Activated CD4-positive, alpha-beta T cell treated with anti-CD3 and anti-CD28 coated beads, Interleukin-2, amount 50 U/mL, for 1 hour (primary cell): ENCODE data around the gene CFD.
"Not testable (repeated sequence)": the region's sequence is repeated elsewhere in the genome, so short reads cannot be mapped to it uniquely, and the experiment has no call there.

Experiments used
- DNase-seq: peaks from one replicate; pipeline ENCODE4 v3.0.0-alpha.2; 2020

Gene CFD

GRCh38 chr19:873561-874041, 14.1 kb downstream of the CFD start:
- no peak for DNase-seq

- DNase-seq, result no peak
These were observed 15.9 kb downstream of the CFD start for GRCh38 chr19:875265-875879.

GRCh38 chr19:876089-876488, 16.6 kb downstream of the CFD start:
- no peak for DNase-seq

- DNase-seq, result no peak
These were observed 17.4 kb downstream of the CFD start for GRCh38 chr19:876780-877314.

- not testable (repeated sequence) for DNase-seq
These were observed 18.7 kb downstream of the CFD start for GRCh38 chr19:877992-878660.

GRCh38 chr19:878751-879561, 19.5 kb downstream of the CFD start:
- DNase-seq, result not testable (repeated sequence)

GRCh38 chr19:879711-880438, 20.4 kb downstream of the CFD start:
- DNase-seq, result no peak

GRCh38 chr19:881385-882071, 22.1 kb downstream of the CFD start:
- DNase-seq, result no peak

GRCh38 chr19:882871-883497, 23.5 kb downstream of the CFD start:
- DNase-seq, result no peak

- DNase-seq, result no peak
These were observed 24.3 kb downstream of the CFD start for GRCh38 chr19:883661-884211.

- DNase-seq, result no peak
These were observed 25.2 kb downstream of the CFD start for GRCh38 chr19:884420-885211.

GRCh38 chr19:885536-886224, 26.2 kb downstream of the CFD start:
- DNase-seq, result no peak

- no peak for DNase-seq
These were observed 27.6 kb downstream of the CFD start for GRCh38 chr19:887072-887471.

GRCh38 chr19:887599-887998, 28.1 kb downstream of the CFD start:
- no peak for DNase-seq

GRCh38 chr19:888581-889385, 29.3 kb downstream of the CFD start:
- peak; percentile 56 for DNase-seq

GRCh38 chr19:889662-890295, 30.3 kb downstream of the CFD start:
- DNase-seq, result no peak

GRCh38 chr19:890831-891230, 31.4 kb downstream of the CFD start:
- no peak for DNase-seq

GRCh38 chr19:891421-892200, 32.1 kb downstream of the CFD start:
- not testable (repeated sequence) for DNase-seq
